GM18499 (cell line): Measurements from ENCODE around the gene SSBP1.
"Not testable (repeated sequence)": the region's sequence is repeated elsewhere in the genome, so short reads cannot be mapped to it uniquely, and the experiment has no call there.

Experiments used
- ATAC-seq: cut with Tn5 transposase; IDR thresholded peaks from one replicate; pipeline ENCODE4 v1.9.1; 2021; ENCODE audit warnings: moderate number of reproducible peaks; ENCODE audit not compliant: insufficient read depth, unreplicated experiment

SSBP1 gene, protein sequence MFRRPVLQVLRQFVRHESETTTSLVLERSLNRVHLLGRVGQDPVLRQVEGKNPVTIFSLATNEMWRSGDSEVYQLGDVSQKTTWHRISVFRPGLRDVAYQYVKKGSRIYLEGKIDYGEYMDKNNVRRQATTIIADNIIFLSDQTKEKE

GRCh38 chr7:141737836-141738591, at the start of gene SSBP1:
Gene SSBP1 (plus strand): TSS chr7:141738358. CDS start chr7:141739167, 809 bp downstream.
- ATAC-seq: peak; percentile 85

GRCh38 chr7:141689072-141689825, 48.9 kb upstream of the SSBP1 start:
- not testable (repeated sequence) for ATAC-seq

GRCh38 chr7:141691540-141691939, 46.6 kb upstream of the SSBP1 start:
- ATAC-seq: no peak

GRCh38 chr7:141691961-141692360, 46.2 kb upstream of the SSBP1 start:
- no peak for ATAC-seq

GRCh38 chr7:141693082-141693481, 45.1 kb upstream of the SSBP1 start:
- ATAC-seq: no peak

DNA sequence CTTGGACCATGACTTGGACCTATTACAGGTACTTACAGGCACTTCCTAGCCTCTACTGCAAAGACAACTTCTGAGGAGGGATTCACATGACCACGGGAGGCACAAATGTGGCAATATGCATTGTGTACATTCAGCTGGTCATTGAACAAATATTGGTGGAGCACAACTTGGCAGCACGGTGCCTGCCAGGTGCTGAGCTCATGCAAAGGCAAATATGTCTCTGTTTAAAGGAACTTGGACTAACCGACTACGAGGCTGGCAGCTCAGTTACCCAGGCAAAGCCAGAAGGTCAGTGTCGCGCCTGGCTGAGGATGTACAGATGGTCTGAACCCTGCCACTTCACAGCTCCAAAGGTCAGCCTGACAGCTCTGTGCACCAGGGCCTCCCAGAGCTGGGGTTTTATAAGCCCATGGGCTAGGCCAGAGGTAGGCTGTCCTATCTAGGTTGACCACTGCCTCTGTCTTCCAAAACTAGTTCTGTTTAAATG, 42.3 kb upstream of the SSBP1 start:
- no peak for ATAC-seq

DNA sequence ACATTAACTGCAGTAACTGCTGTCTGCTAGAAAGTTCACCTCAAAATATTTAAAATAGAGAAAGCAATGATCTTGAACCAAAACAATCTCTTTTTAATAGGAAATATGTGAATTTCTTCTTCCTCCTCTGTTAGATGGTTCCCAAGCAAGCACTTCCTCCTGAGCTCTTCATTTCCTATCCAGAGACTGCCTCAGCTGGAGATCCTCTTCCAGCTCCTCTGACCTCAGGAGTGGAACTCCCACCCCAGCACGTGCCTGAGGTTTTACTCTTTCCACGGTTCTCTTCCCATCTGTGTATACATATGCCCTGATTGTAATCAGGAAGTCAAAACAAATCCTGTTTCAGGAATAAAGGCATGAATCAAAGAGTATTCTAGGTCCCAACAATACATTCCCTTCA, 41.8 kb upstream of the SSBP1 start:
- no peak for ATAC-seq

DNA sequence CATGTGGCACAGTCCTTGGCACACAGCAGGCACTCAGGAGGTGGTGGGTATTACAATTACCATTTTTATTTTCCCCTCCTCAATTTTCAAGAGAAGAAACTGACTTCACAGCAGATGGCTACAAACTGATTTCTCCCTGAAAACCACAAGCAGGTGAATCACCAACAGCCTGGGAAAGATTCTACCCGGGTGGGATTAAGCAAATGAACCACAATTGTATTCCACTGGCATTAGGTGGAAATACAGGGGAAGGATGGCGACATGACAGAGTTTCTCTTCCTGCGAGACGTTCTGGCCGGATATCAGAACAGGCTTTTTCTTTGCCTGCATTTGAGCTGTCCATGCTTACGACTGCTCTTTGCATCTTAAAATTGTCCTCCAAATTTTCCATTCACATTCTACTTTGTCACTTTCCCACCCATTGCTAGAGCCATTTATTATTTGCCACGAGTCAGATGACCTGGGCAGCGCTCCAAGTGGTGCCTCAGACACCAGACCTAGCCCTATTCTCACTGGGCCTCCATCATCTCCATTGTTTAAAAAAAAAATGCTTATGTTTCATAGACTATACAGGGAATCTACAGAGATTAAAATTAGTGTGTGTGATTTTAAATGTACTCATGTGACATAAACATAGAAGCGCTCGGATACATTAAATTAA, 40.8 kb upstream of the SSBP1 start:
- no peak for ATAC-seq

- no peak for ATAC-seq
Observed at GRCh38 chr7:141698247-141699015, 39.7 kb upstream of the SSBP1 start.

GRCh38 chr7:141699860-141700259, 38.3 kb upstream of the SSBP1 start:
- ATAC-seq: no peak

DNA sequence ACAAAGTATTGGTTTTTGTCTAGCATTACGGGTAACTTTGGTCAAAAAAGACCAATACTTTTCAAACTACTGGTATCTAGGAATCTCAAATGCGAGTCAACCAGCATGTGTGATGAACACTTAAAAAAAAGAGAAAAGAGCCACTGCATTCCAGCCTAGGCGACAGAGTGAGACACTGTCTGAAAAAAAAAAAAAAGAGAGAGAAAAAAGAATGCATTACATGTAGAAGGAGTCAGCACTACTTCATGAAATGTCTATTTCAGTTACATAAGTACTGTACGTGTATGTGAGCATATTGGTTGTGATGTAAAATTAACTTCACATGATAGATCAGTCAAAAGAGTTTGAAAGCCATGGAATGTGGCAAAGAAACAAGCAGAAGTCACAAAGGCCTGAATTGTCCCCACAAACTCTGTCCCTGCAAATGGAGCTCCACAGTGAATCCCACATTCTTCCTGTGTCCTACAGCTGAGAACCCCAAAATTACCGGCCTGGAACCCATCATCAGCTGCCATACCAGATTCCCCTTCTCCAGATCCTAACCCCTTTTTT, 37.8 kb upstream of the SSBP1 start:
- no peak for ATAC-seq

DNA sequence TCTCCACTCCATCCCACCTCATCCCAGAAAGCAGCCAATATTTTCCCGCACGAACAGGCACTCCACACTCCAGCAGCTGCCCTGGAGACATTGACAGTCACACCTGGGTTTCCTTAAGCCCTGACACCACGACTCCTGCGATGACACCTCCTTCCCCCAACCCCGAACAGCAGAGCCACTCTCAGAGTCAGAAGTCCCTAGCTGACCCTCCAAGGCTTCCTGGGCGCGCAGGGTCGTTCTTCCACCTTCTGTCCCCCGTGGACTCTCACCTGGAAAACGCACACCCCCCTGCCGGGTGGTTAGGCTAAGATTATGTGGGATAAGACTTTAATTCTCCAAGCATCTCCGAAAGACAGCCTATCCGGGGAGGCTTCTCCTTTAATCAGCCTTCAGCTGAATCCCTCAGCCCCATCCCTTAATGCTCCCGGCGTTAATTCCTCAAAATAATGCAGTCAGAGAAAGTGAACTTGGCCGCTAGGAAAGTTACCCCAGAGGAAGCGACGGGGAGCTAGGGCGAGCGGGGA, 37.2 kb upstream of the SSBP1 start:
- ATAC-seq: no peak

GRCh38 chr7:141701489-141702046, 36.6 kb upstream of the SSBP1 start:
- ATAC-seq: peak; percentile 40

DNA sequence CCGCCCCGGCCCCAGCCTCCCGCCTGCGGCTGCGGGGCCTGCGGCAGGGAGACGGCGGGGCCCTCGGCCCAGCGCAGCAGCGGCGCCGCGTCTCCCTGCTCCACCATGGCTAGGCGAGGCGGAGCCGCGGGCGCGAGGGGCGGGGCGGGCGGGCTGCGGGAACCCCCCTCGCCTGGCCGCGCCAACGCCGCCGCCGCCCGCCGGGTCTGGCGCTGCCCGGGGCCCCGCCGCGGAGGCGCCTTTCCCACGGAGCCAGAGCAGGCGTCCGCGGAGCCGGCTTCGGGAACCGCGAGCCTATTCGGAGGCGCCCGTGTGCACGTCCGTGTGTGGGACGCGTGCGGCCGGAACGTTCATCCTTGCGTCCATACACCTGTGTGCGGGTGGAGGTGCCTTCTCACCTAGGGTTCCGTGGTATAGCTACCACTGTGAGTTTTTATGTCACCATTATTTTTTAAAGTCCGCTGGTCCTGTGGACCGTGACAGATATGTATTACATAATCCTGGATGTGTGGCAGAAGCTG, 36.1 kb upstream of the SSBP1 start, which contains the start of gene DENND11:
Gene DENND11 (minus strand): TSS at position 120 of the 521 bp plus-strand sequence. CDS start 13 bp downstream, at position 107.
- peak; percentile 33 for ATAC-seq

GRCh38 chr7:141702892-141703291, 35.3 kb upstream of the SSBP1 start:
- no peak for ATAC-seq

GRCh38 chr7:141704112-141704511, 34.0 kb upstream of the SSBP1 start:
- no peak for ATAC-seq

DNA sequence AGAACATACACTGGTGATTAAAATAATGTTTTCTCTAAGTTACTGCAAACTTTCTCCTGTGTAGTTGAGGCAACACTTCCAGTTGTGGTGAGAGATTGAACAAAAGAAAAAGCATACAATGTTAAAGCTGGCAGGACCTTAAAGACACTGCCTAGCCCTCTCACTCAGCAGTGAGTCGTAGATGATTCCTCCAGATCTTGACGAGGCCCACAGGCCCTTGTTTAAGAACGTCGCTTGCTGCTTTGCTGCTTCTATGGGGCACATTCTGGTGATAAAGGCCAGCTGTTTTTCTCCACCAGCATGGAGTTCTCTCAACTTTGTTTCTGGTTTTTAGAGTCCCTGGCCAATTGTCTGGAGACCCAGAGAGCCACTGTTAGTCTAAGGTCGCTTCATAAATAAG, 33.4 kb upstream of the SSBP1 start:
- no peak for ATAC-seq

DNA sequence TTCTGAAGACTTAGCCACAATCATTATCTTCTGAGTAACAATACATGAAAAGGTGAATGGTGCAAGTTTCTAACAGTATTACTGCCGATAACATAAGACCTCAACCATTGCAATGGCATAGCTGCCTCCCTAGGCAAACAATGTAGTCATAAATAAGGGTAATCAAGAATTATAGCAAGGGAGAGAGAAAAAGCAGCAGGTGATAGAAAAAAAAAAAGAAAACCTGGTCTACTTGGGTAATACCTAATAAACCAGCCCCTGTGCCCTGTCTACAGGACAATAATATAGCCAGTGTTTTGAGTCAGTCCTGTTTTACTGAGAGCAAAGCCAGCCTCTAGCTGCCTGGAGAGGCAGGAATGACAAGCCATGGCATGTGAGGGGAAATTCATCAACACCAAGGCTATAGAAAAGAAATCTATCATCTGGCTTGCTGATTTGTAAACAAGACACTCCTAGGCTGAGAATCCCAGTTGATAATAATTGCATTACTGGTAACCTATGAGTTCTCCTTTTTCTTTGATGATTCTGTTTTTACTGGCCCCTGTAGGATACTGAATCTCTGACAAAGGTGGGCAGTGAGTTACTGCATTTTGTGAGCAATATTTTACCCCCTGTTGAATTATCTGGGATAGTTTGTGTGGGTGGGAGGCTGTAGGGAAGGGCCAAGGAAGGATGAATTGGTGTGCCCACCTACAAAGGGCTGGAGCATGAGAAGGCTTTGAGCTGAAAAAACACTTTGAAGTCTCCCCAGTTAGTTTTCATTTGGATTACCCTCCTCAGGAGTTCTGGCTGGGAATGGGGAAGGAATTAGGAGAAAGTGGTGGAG, 31.7 kb upstream of the SSBP1 start:
- ATAC-seq: no peak
